ENCODE measurements around the gene TMEM200C. TPM values are rescaled to one million over a fixed set of nuclear protein-coding genes. Genes with fewer than 3 reads are reported as not detected.
A peak's percentile ranks its signal among the peaks of the same experiment; 100 is the strongest.

TMEM200C gene
- not detected in 2 replicates for total RNA-seq (2014; rRNA removed; shearing (Covaris generic))

DNA sequence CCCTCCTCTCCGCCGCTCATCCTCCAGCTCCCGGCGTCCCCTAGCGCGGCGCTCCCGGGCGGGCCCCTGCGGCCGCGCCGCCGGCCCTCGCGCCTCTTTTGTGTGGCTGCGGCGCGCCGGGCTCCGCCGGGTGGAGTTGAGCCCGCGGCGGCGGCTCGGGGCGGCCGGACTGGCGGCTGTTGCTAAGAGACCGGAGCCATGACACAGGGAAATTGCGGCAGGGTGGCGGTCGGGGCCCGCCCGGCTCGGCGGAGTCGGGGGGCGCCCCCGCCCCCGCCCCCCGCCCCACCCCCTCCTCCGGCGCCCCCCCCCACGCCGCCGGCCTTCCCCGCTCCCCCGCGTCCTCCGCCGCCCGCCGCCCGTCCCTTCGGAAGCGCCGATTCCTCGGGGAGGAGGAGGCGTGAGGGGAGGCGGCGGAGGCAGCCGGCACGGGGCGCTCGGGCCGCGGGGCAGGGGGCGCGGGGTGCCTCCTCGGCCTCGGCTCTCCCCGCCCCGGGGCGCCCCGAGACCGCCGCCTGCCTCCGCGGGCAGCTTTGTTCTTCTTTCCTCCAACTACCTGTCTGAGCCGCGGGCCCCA, at the start of gene TMEM200C:
TMEM200C (minus strand) TSS at position 224 of the 577 bp plus-strand sequence. CDS start 3,459 bp downstream, outside the sequence.
- H3K4me1 ChIP-seq, result no peaks in the 10 kb centered on the region
- H3K9me3 ChIP-seq (replicated peaks), result no peaks in the 10 kb centered on the region
- no peak within 1 kb of the TSS for H3K27ac ChIP-seq
- H3K4me3 ChIP-seq, result no peak within 1 kb of the TSS
- H3K27me3 ChIP-seq, result no peaks in the 10 kb centered on the region
- no peaks in the 10 kb centered on the region for H3K36me3 ChIP-seq
- no peak for DNase-seq

- Histone ChIP-seq H3K9me3 (replicated peaks) (no peaks in the 10 kb centered on the region), H3K27me3 (no peaks in the 10 kb centered on the region), H3K4me3 (no peak overlapping the region), H3K27ac (no peak overlapping the region), H3K36me3 (no peaks in the 10 kb centered on the region), H3K4me1 (no peaks in the 10 kb centered on the region)
- DNase-seq, result no peak
Measured at GRCh38 chr18:5944448-5944847, 49.1 kb upstream of the TMEM200C start.

- no peaks in the 10 kb centered on the region for H3K36me3 ChIP-seq
- no peak overlapping the region for H3K27ac ChIP-seq
- peak in 1 of 2 experiments; percentile 1 for DNase-seq
- no peaks in the 10 kb centered on the region for H3K9me3 ChIP-seq (replicated peaks)
- no peaks in the 10 kb centered on the region for H3K27me3 ChIP-seq
- no peaks in the 10 kb centered on the region for H3K4me1 ChIP-seq
- no peak overlapping the region for H3K4me3 ChIP-seq
Measured at GRCh38 chr18:5943514-5943913, 48.2 kb upstream of the TMEM200C start.

GRCh38 chr18:5942591-5942990, 47.3 kb upstream of the TMEM200C start:
- DNase-seq, result no peak
- H3K9me3 ChIP-seq (replicated peaks), result no peaks in the 10 kb centered on the region
- H3K36me3 ChIP-seq, result no peaks in the 10 kb centered on the region
- no peak overlapping the region for H3K4me3 ChIP-seq
- H3K4me1 ChIP-seq, result no peaks in the 10 kb centered on the region
- no peaks in the 10 kb centered on the region for H3K27me3 ChIP-seq
- no peak overlapping the region for H3K27ac ChIP-seq

DNA sequence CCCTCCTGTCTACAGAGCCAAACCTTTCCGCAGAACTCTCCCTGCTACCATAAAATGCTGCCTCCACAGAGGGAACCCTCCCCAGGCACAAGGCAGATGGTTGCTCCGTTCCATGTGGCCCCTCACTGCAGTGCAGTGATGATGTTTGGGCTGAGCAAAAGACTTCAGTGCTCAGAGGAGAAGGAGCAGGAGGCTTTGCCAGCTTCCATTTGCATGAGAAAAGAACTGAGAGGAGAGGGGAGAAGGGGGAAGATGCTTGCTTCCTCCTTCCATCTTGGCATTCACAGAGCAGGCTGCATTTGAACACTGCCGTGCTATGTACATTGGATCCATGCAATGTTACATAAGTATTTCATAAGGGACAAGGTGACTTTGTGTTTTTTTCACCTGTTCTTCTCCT, 46.6 kb upstream of the TMEM200C start:
- Histone ChIP-seq H3K36me3 (no peaks in the 10 kb centered on the region), H3K27me3 (no peaks in the 10 kb centered on the region), H3K9me3 (replicated peaks) (no peaks in the 10 kb centered on the region), H3K4me1 (no peaks in the 10 kb centered on the region), H3K27ac (no peak overlapping the region), H3K4me3 (no peak overlapping the region)
- no peak for DNase-seq

GRCh38 chr18:5939801-5940667, 44.7 kb upstream of the TMEM200C start:
- H3K27ac ChIP-seq, result no peak overlapping the region
- no peaks in the 10 kb centered on the region for H3K4me1 ChIP-seq
- no peak overlapping the region for H3K4me3 ChIP-seq
- DNase-seq, result no peak
- no peaks in the 10 kb centered on the region for H3K36me3 ChIP-seq
- no peaks in the 10 kb centered on the region for H3K9me3 ChIP-seq (replicated peaks)
- no peaks in the 10 kb centered on the region for H3K27me3 ChIP-seq

DNA sequence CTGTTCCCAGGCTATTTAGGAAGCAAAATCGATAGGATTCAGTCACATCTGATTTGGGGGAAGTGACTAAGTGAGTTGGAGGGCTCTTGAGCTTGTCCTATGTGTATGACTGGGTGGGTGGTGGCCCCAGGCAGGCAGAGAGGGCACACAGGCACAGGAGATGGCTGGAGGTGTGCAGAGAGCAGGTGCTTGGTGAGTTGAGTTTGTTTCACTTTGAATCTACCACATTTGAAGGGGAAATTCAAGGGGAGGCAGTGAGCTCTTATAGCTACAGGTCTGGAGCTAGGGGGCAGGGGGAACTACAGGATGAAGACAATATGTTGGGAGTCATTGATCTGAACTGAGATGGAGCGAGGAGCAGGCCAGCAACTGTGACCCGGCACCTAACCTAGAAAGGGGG, 42.5 kb upstream of the TMEM200C start:
- Histone ChIP-seq H3K27me3 (no peaks in the 10 kb centered on the region), H3K9me3 (replicated peaks) (no peaks in the 10 kb centered on the region)
- no peak for DNase-seq

DNA sequence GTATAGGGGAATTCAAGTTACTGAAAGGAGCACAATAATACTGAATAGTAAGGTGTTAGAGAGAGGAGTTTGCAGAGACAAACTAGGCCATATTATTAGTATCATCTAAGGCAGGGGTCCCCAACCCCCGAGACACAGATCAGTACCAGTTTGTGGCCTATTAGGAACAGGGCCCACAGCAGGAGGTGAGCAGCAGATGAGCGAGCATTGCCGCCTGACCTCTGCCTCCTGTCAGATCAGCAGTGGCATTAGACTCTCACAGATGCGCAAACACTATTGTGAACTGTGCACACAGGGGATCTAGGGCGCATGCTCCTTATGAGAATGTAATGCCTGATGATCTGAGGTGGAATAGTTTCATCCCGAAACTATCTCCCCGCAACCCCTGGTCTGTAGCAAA, 41.8 kb upstream of the TMEM200C start:
- Histone ChIP-seq H3K4me3 (no peak overlapping the region), H3K9me3 (replicated peaks) (no peaks in the 10 kb centered on the region), H3K36me3 (no peaks in the 10 kb centered on the region), H3K4me1 (no peaks in the 10 kb centered on the region), H3K27ac (no peak overlapping the region), H3K27me3 (no peaks in the 10 kb centered on the region)
- DNase-seq, result no peak

More for the DNA sequence above, 42.5 kb upstream of the TMEM200C start:
- Histone ChIP-seq H3K27ac (no peak overlapping the region), H3K36me3 (no peaks in the 10 kb centered on the region), H3K4me1 (no peaks in the 10 kb centered on the region), H3K4me3 (no peak overlapping the region)

- no peaks in the 10 kb centered on the region for H3K27me3 ChIP-seq
- H3K36me3 ChIP-seq, result no peaks in the 10 kb centered on the region
Measured at GRCh38 chr18:5930789-5931188, 35.5 kb upstream of the TMEM200C start.

DNA sequence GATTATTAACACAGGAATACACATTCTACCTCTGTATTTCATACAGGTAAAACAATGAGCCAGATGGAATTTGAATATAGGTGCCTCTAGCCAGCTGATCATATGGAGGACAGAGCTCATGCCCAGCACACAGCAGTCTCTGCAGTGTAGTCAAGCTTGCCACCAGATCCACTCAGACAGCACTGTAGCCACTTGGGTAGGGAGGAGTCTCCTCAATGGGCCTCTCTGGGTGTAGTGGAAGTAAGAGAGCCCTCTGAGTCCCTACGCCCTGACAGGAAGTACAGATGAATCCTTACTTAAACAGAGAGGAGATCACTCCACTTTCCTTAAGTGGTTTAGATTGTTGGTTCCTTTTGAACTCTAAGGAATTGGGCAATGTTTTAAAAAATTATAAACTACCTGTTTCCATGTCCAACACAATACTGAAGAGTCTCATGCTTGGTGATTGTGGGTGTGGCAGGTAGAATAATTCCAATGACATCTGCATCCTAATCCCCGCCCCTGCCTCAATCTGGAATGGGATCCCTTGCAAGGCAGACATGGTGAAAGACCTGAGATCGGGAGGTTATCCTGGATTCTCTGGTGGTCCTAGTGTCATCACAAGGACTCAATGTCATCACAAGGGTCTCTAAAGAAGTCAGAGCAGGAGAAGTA, 23.0 kb upstream of the TMEM200C start:
- H3K27ac ChIP-seq, result no peak overlapping the region
- no peaks in the 10 kb centered on the region for H3K27me3 ChIP-seq
- no peaks in the 10 kb centered on the region for H3K9me3 ChIP-seq (replicated peaks)
- H3K36me3 ChIP-seq, result no peaks in the 10 kb centered on the region
- H3K4me3 ChIP-seq, result no peak overlapping the region
- no peaks in the 10 kb centered on the region for H3K4me1 ChIP-seq
- no peak for DNase-seq

More at GRCh38 chr18:5930789-5931188, 35.5 kb upstream of the TMEM200C start:
- no peak overlapping the region for H3K27ac ChIP-seq
- no peak overlapping the region for H3K4me3 ChIP-seq
- H3K9me3 ChIP-seq (replicated peaks), result no peaks in the 10 kb centered on the region
- no peak for DNase-seq
- H3K4me1 ChIP-seq, result no peaks in the 10 kb centered on the region

- H3K36me3 ChIP-seq, result no peaks in the 10 kb centered on the region
- H3K4me3 ChIP-seq, result no peak overlapping the region
- no peaks in the 10 kb centered on the region for H3K4me1 ChIP-seq
- DNase-seq, result no peak
- H3K27me3 ChIP-seq, result no peaks in the 10 kb centered on the region
- no peaks in the 10 kb centered on the region for H3K9me3 ChIP-seq (replicated peaks)
- no peak overlapping the region for H3K27ac ChIP-seq
Measured at GRCh38 chr18:5914951-5915350, 19.6 kb upstream of the TMEM200C start.

GRCh38 chr18:5914016-5914415, 18.7 kb upstream of the TMEM200C start:
- no peak overlapping the region for H3K4me3 ChIP-seq
- H3K9me3 ChIP-seq (replicated peaks), result no peaks in the 10 kb centered on the region
- no peak for DNase-seq
- H3K4me1 ChIP-seq, result no peaks in the 10 kb centered on the region
- H3K27ac ChIP-seq, result no peak overlapping the region
- no peaks in the 10 kb centered on the region for H3K27me3 ChIP-seq
- no peaks in the 10 kb centered on the region for H3K36me3 ChIP-seq

GRCh38 chr18:5912566-5912965, 17.2 kb upstream of the TMEM200C start:
- H3K36me3 ChIP-seq, result no peaks in the 10 kb centered on the region
- no peaks in the 10 kb centered on the region for H3K4me1 ChIP-seq
- no peaks in the 10 kb centered on the region for H3K27me3 ChIP-seq
- DNase-seq, result no peak
- no peak overlapping the region for H3K4me3 ChIP-seq
- H3K27ac ChIP-seq, result no peak overlapping the region
- no peaks in the 10 kb centered on the region for H3K9me3 ChIP-seq (replicated peaks)

DNA sequence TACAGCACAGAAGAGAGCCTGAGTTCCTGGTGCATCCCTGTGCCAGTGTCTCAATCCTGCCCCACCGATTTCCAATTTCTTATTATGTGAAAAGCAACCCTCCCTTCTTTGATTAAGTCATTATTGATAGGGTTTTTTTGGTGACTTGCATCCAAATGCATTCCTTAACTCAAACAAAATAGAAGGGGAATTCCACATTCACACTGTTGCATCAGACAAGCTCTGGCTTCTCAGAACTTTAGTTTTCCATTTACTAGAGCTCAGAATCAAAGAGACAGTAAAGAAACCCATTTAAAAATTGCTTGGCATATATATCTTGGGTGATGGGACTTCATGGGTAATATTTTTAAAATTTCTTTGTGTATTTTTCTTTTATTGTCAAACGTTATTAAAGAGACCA, 13.8 kb upstream of the TMEM200C start:
- Histone ChIP-seq H3K27me3 (no peaks in the 10 kb centered on the region), H3K4me1 (no peaks in the 10 kb centered on the region), H3K36me3 (no peaks in the 10 kb centered on the region), H3K4me3 (no peak overlapping the region), H3K27ac (no peak overlapping the region), H3K9me3 (replicated peaks) (no peaks in the 10 kb centered on the region)
- DNase-seq, result no peak

DNA sequence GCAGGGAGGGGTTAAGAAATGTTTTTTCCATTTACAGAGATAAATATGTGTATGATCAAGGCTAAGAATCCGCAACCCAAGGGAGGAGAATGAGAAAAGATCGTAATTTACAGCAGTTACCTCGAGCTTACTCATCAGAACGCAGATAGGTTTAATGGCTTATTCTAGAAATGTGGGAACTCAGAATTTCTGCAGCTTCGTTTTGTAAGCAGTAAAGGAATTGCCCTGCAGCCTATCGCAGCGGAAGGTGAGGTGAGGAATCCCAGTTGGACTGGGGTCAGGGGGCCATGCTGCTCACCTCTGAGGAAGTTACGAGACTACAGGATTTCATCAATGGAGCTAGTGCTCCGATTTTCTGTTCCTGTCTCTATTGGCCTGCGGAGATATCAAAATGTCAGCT, 8.1 kb upstream of the TMEM200C start:
- H3K36me3 ChIP-seq, result no peaks in the 10 kb centered on the region
- no peaks in the 10 kb centered on the region for H3K27me3 ChIP-seq
- no peaks in the 10 kb centered on the region for H3K9me3 ChIP-seq (replicated peaks)
- no peak overlapping the region for H3K27ac ChIP-seq
- no peak for DNase-seq
- no peaks in the 10 kb centered on the region for H3K4me1 ChIP-seq
- H3K4me3 ChIP-seq, result no peak overlapping the region

Data from SJCRH30 (cell line).